ENCODE data around the gene BCL2L12. TPM values are rescaled to one million over a fixed set of nuclear protein-coding genes. Genes with fewer than 3 reads are reported as not detected.

BCL2L12 gene
- total and polyA plus RNA-seq, 2 of the 13 experiments (the other 11 are each of a cell fraction or from before 2014, with no cell fraction given) = 26.8 to 40.8 TPM

GRCh38 chr19:49641688-49642491 lies 23.8 kb upstream of the BCL2L12 start, which contains the start of gene SCAF1 (continued):
- TF ChIP-seq ZNF567 (CRISPR knock-in tag; IDR thresholded peaks at IDR 0.05; ENCODE audit: borderline replicate concordance) (no peak; the same call in 1 of the 2 replicates), ZNF839 (CRISPR knock-in tag; IDR thresholded peaks at IDR 0.05; ENCODE audit: borderline replicate concordance) (no peak), ZNF790 (CRISPR knock-in tag; IDR thresholded peaks at IDR 0.05; ENCODE audit: borderline replicate concordance) (peak; percentile 53; the same call in 1 of the 2 replicates), SCMH1 (CRISPR knock-in tag; IDR thresholded peaks at IDR 0.05; ENCODE audit: borderline replicate concordance) (no peak), ZNF577 (CRISPR knock-in tag; IDR thresholded peaks at IDR 0.05; ENCODE audit: borderline replicate concordance, low read depth) (no peak), ZNF7 (CRISPR knock-in tag; IDR thresholded peaks at IDR 0.05) (no peak), IRF2 (CRISPR knock-in tag; IDR thresholded peaks at IDR 0.05) (peak; percentile 96), ZNF652 (CRISPR knock-in tag; IDR thresholded peaks at IDR 0.05; ENCODE audit: borderline replicate concordance, low read depth) (0 out of 2 replicates have a peak, but pooled peaks have one; percentile 35), HMG20B (CRISPR knock-in tag; conservative IDR thresholded peaks at IDR 0.05) (no peak), ARID2 (CRISPR knock-in tag; IDR thresholded peaks at IDR 0.05; ENCODE audit: borderline replicate concordance) (no peak), SNAPC5 (CRISPR knock-in tag; IDR thresholded peaks at IDR 0.05; ENCODE audit: borderline replicate concordance) (no peak), ARID4A (CRISPR knock-in tag; IDR thresholded peaks at IDR 0.05; ENCODE audit: borderline replicate concordance) (peak; percentile 80; the same call in 1 of the 2 replicates), ZNF616 (CRISPR knock-in tag; IDR thresholded peaks at IDR 0.05; ENCODE audit: low read depth) (no peak), ARNTL (CRISPR knock-in tag; IDR thresholded peaks at IDR 0.05) (no peak), RXRB (CRISPR knock-in tag; IDR thresholded peaks at IDR 0.05; ENCODE audit: borderline replicate concordance) (peak; percentile 99), STAT6 (CRISPR knock-in tag; IDR thresholded peaks at IDR 0.05; ENCODE audit: borderline replicate concordance) (no peak), STAT5B (CRISPR knock-in tag; IDR thresholded peaks at IDR 0.05) (no peak), ERF (CRISPR knock-in tag; IDR thresholded peaks at IDR 0.05) (no peak; the same call in 1 of the 2 replicates), ZBTB7A (CRISPR knock-in tag; IDR thresholded peaks at IDR 0.05) (no peak), ARNT2 (CRISPR knock-in tag; IDR thresholded peaks at IDR 0.05; ENCODE audit: low read depth) (peak; percentile 57; the same call in 1 of the 2 replicates), ZNF362 (CRISPR knock-in tag; IDR thresholded peaks at IDR 0.05; ENCODE audit: borderline replicate concordance) (no peak)

All from HepG2 (cell line).